ENCODE measurements around the gene PITPNC1.
"Not testable (repeated sequence)": the region's sequence is repeated elsewhere in the genome, so short reads cannot be mapped to it uniquely, and the experiment has no call there.

DNA sequence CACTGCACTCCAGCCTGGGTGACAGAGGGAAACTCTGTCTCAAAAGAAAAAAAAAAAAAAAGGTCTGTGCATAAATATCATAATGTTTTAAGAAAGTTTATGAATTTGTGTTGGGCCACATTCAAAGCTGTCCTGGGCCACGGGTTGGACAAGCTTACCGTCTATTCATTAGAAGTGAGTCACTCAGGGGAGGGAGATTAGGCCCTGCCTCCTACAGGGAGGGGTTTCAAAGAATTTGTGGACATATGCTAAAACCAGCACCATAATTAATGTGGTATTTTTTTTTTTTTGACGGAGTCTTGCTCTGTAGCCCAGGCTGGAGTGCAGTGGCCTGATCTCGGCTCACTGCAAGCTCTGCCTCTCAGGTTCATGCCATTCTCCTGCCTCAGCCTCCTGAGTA lies 95.5 kb downstream of the PITPNC1 start:
- TF ChIP-seq, protein P1, sequence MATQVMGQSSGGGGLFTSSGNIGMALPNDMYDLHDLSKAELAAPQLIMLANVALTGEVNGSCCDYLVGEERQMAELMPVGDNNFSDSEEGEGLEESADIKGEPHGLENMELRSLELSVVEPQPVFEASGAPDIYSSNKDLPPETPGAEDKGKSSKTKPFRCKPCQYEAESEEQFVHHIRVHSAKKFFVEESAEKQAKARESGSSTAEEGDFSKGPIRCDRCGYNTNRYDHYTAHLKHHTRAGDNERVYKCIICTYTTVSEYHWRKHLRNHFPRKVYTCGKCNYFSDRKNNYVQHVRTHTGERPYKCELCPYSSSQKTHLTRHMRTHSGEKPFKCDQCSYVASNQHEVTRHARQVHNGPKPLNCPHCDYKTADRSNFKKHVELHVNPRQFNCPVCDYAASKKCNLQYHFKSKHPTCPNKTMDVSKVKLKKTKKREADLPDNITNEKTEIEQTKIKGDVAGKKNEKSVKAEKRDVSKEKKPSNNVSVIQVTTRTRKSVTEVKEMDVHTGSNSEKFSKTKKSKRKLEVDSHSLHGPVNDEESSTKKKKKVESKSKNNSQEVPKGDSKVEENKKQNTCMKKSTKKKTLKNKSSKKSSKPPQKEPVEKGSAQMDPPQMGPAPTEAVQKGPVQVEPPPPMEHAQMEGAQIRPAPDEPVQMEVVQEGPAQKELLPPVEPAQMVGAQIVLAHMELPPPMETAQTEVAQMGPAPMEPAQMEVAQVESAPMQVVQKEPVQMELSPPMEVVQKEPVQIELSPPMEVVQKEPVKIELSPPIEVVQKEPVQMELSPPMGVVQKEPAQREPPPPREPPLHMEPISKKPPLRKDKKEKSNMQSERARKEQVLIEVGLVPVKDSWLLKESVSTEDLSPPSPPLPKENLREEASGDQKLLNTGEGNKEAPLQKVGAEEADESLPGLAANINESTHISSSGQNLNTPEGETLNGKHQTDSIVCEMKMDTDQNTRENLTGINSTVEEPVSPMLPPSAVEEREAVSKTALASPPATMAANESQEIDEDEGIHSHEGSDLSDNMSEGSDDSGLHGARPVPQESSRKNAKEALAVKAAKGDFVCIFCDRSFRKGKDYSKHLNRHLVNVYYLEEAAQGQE (IDR thresholded peaks at IDR 0.05; ENCODE audit: borderline replicate concordance) = not testable (repeated sequence)
- TF ChIP-seq CTCF (IDR thresholded peaks at IDR 0.05; ENCODE audit: poor library complexity, severe bottlenecking); EZH2 (IDR thresholded peaks at IDR 0.05; ENCODE audit: borderline replicate concordance, insufficient read depth, low read length, poor library complexity, severe bottlenecking); POLR2AphosphoS5 (IDR thresholded peaks at IDR 0.05); SMC3 (conservative IDR thresholded peaks at IDR 0.05; ENCODE audit: poor library complexity); EP300 (conservative IDR thresholded peaks at IDR 0.05; ENCODE audit: poor library complexity, severe bottlenecking); TAF1 (IDR thresholded peaks at IDR 0.05; ENCODE audit: low read depth); MXI1 (conservative IDR thresholded peaks at IDR 0.05; ENCODE audit: poor library complexity, severe bottlenecking): not testable (repeated sequence)

Measured in neural cell (in vitro differentiated cells).